ENCODE data around the gene CCDC87.

CCDC87 gene

GRCh38 chr11:66579017-66579606 is 13.8 kb downstream of the CCDC87 start:
- peak; percentile 83 for DNase-seq (ENCODE audit: low spot score)

GRCh38 chr11:66570850-66571180 is 22.0 kb downstream of the CCDC87 start:
- DNase-seq (ENCODE audit: low spot score), result no peak

- no peak for DNase-seq (ENCODE audit: low spot score)
Measured at GRCh38 chr11:66570079-66570849, 22.6 kb downstream of the CCDC87 start.

GRCh38 chr11:66569076-66569475 is 23.8 kb downstream of the CCDC87 start:
- DNase-seq (ENCODE audit: low spot score), result no peak

GRCh38 chr11:66568124-66568916 is 24.5 kb downstream of the CCDC87 start, which contains the start of gene CTSF:
TSS of gene CTSF (minus strand) at chr11:66568606. CDS start at chr11:66568486, 120 bp downstream.
- peak; percentile 73 for DNase-seq (ENCODE audit: low spot score)

- DNase-seq (ENCODE audit: low spot score), result no peak
Measured at GRCh38 chr11:66567787-66568123, 25.1 kb downstream of the CCDC87 start.

- DNase-seq (ENCODE audit: low spot score), result no peak
Measured at GRCh38 chr11:66566221-66566620, 26.6 kb downstream of the CCDC87 start.

GRCh38 chr11:66564984-66565383 is 27.9 kb downstream of the CCDC87 start:
- no peak for DNase-seq (ENCODE audit: low spot score)

- no peak for DNase-seq (ENCODE audit: low spot score)
Measured at GRCh38 chr11:66564538-66564937, 28.3 kb downstream of the CCDC87 start.

- DNase-seq (ENCODE audit: low spot score), result no peak
Measured at GRCh38 chr11:66563832-66564231, 29.0 kb downstream of the CCDC87 start.

- no peak for DNase-seq (ENCODE audit: low spot score)
Measured at GRCh38 chr11:66562907-66563583, 29.8 kb downstream of the CCDC87 start.

- no peak for DNase-seq (ENCODE audit: low spot score)
Measured at GRCh38 chr11:66562275-66562674, 30.6 kb downstream of the CCDC87 start.

GRCh38 chr11:66561975-66562248 is 31.0 kb downstream of the CCDC87 start:
- DNase-seq (ENCODE audit: low spot score), result no peak

- DNase-seq (ENCODE audit: low spot score), result no peak
Measured at GRCh38 chr11:66561178-66561974, 31.5 kb downstream of the CCDC87 start.

- DNase-seq (ENCODE audit: low spot score), result no peak
Measured at GRCh38 chr11:66559866-66560676, 32.8 kb downstream of the CCDC87 start.

GRCh38 chr11:66559142-66559865 is 33.6 kb downstream of the CCDC87 start:
- DNase-seq (ENCODE audit: low spot score), result peak; percentile 15

GRCh38 chr11:66557733-66558326 is 35.0 kb downstream of the CCDC87 start:
- no peak for DNase-seq (ENCODE audit: low spot score)

GRCh38 chr11:66556086-66556485 is 36.8 kb downstream of the CCDC87 start:
- no peak for DNase-seq (ENCODE audit: low spot score)

- DNase-seq (ENCODE audit: low spot score), result no peak
Measured at GRCh38 chr11:66555416-66555815, 37.4 kb downstream of the CCDC87 start.

GRCh38 chr11:66554602-66555001 is 38.3 kb downstream of the CCDC87 start:
- DNase-seq (ENCODE audit: low spot score), result no peak

Data from hematopoietic multipotent progenitor cell treated with erythropoietin and hydrocortisone succinate and interleukin-3 and kit ligand, for 17 days (in vitro differentiated cells).